ENCODE measurements around the gene HERPUD1.

Gene HERPUD1

GRCh38 chr16:56983211-56983751 is 51.3 kb downstream of the HERPUD1 start:
- Histone ChIP-seq H3K27me3 (ENCODE audit: insufficient read depth, low read length, poor library complexity, severe bottlenecking) (no peaks in the 10 kb centered on the region), H3F3A (ENCODE audit: low read depth) (no peaks in the 10 kb centered on the region), H3K4me2 (ENCODE audit: low read depth, low read length, poor library complexity, severe bottlenecking) (peak overlapping the region; percentile 9), H3K4me3 (ENCODE audit: low read length, poor library complexity, severe bottlenecking) (no peak overlapping the region), H4K20me1 (ENCODE audit: insufficient read depth, low read length, poor library complexity, severe bottlenecking) (no peaks in the 10 kb centered on the region), H3K4me1 (ENCODE audit: insufficient read depth, low read length, poor library complexity, severe bottlenecking) (peaks cover 37% of the 10 kb centered on the region), H2AFZ (ENCODE audit: low read length) (no peak overlapping the region), H3K36me3 (ENCODE audit: insufficient read depth, low read length) (no peaks in the 10 kb centered on the region), H3K9me2 (replicated peaks; ENCODE audit: low read depth, low read length) (no peaks in the 10 kb centered on the region), H3K9me3 (ENCODE audit: insufficient read depth, low read depth, low read length) (no peaks in the 10 kb centered on the region), H3K79me2 (ENCODE audit: insufficient read depth, low read length) (no peaks in the 10 kb centered on the region), H3K9ac (ENCODE audit: low read depth, low read length, poor library complexity, severe bottlenecking) (no peak overlapping the region)
- TF ChIP-seq EZH2phosphoT487 (IDR thresholded peaks at IDR 0.05; ENCODE audit: borderline replicate concordance) (no peak), CTCF (conservative IDR thresholded peaks at IDR 0.05; ENCODE audit: low read length) (no peak)

DNA sequence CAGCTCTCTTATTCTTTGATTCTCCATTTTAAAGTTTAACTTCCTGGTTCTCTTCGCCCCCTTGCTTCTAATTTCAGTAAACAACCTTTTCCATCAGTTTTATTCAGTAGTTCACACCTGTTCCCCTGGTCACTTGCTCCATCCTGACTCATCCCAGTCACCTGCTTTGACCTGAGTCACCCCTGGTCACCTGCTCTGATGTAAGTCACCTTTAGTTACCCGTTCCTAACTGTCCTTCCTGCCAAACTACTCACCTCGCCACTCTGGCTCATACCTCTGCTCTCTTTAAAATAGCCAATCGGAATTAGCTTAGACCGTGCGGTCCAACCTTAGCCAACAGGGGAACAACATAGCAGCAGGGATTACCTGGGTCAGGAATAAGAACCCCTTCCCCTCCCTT is 52.7 kb downstream of the HERPUD1 start:
- Histone ChIP-seq H3K9me2 (replicated peaks; ENCODE audit: low read depth, low read length) (no peaks in the 10 kb centered on the region), H3K4me2 (ENCODE audit: low read depth, low read length, poor library complexity, severe bottlenecking) (no peak overlapping the region), H4K20me1 (ENCODE audit: insufficient read depth, low read length, poor library complexity, severe bottlenecking) (no peaks in the 10 kb centered on the region), H3K9ac (ENCODE audit: low read depth, low read length, poor library complexity, severe bottlenecking) (peak overlapping the region; percentile 25), H2AFZ (ENCODE audit: low read length) (0 out of 2 replicates have a peak overlapping the region, but pooled peaks have one; percentile 2), H3K4me3 (ENCODE audit: low read length, poor library complexity, severe bottlenecking) (no peak overlapping the region), H3K9me3 (ENCODE audit: insufficient read depth, low read depth, low read length) (no peaks in the 10 kb centered on the region), H3K79me2 (ENCODE audit: insufficient read depth, low read length) (peaks cover 9% of the 10 kb centered on the region), H3K27me3 (ENCODE audit: insufficient read depth, low read length, poor library complexity, severe bottlenecking) (no peaks in the 10 kb centered on the region), H3K4me1 (ENCODE audit: insufficient read depth, low read length, poor library complexity, severe bottlenecking) (peaks cover 43% of the 10 kb centered on the region), H3K36me3 (ENCODE audit: insufficient read depth, low read length) (no peaks in the 10 kb centered on the region), H3F3A (ENCODE audit: low read depth) (no peaks in the 10 kb centered on the region)
- TF ChIP-seq EZH2phosphoT487 (IDR thresholded peaks at IDR 0.05; ENCODE audit: borderline replicate concordance) (no peak), CTCF (conservative IDR thresholded peaks at IDR 0.05; ENCODE audit: low read length) (no peak)

DNA sequence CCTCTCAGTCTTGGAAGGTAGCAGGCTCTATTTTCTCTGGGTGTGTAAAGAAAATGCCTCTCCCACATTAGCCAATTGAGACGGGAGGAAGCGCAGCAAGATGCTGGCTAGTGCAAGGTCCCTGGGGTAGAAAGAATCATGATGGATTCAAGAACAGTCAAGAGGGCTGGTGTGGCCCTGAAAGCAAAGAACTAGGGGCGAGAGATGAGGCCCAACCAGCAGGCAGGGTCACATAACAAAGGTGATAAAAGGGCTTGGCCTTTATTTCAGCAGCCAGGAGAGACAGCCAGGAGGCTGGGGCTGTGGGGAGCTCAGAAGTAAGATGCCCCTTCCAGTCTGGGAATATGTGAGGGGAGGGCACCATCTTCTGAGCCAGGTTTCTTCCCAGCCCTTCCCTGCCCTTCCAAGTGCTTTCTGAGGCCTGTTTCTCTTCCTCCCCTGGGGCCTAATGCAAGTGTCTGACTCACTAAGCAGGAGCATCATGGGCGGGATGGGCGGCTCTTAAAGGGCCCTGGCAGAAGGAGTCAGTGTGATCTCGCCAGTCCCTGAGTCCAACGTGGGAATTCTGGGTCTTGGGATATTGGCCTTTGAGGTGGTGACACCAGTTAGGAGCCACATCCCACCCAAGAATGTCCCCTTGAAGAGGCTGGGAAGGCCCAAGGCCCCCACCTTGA is 53.5 kb downstream of the HERPUD1 start:
- H3K79me2 ChIP-seq (ENCODE audit: insufficient read depth, low read length): peaks cover 17% of the 10 kb centered on the region
- peak overlapping the region; percentile 40 for H3K4me2 ChIP-seq (ENCODE audit: low read depth, low read length, poor library complexity, severe bottlenecking)
- H3K36me3 ChIP-seq (ENCODE audit: insufficient read depth, low read length): no peaks in the 10 kb centered on the region
- H3K9me2 ChIP-seq (replicated peaks; ENCODE audit: low read depth, low read length): no peaks in the 10 kb centered on the region
- peak overlapping the region; percentile 25 for H3K9ac ChIP-seq (ENCODE audit: low read depth, low read length, poor library complexity, severe bottlenecking)
- no peak overlapping the region for H3K4me3 ChIP-seq (ENCODE audit: low read length, poor library complexity, severe bottlenecking)
- no peaks in the 10 kb centered on the region for H3F3A ChIP-seq (ENCODE audit: low read depth)
- no peak overlapping the region for H2AFZ ChIP-seq (ENCODE audit: low read length)
- no peak for TF ChIP-seq CTCF (conservative IDR thresholded peaks at IDR 0.05; ENCODE audit: low read length)
- TF ChIP-seq EZH2phosphoT487 (IDR thresholded peaks at IDR 0.05; ENCODE audit: borderline replicate concordance): no peak
- H3K4me1 ChIP-seq (ENCODE audit: insufficient read depth, low read length, poor library complexity, severe bottlenecking): peaks cover 48% of the 10 kb centered on the region
- H4K20me1 ChIP-seq (ENCODE audit: insufficient read depth, low read length, poor library complexity, severe bottlenecking): no peaks in the 10 kb centered on the region
- no peaks in the 10 kb centered on the region for H3K9me3 ChIP-seq (ENCODE audit: insufficient read depth, low read depth, low read length)
- no peaks in the 10 kb centered on the region for H3K27me3 ChIP-seq (ENCODE audit: insufficient read depth, low read length, poor library complexity, severe bottlenecking)
